A673 (cell line): ENCODE results near the gene PCIF1. TPM values are rescaled to one million over a fixed set of nuclear protein-coding genes. Genes with fewer than 3 reads are reported as not detected.

Source experiments
- BruUV-seq: library from RNA; stranded (reverse); fragments of 400-500 nt; replicated peaks from 2 replicates; lab custom pipeline; 2021; lab: Mats Ljungman, UMichigan
- CTCF ChIA-PET: fragments of 300-600 bp; sonication (Branson Sonifier 250); formaldehyde crosslinking; loops from one replicate; lab custom pipeline; 2022; ENCODE audit warnings: antibody characterized with exemption; lab: Charles Lee
- POLR2A ChIA-PET: fragments of 300-600 bp; sonication (Branson Sonifier 250); formaldehyde crosslinking; loops from one replicate; lab custom pipeline; 2022; ENCODE audit warnings: antibody characterized with exemption; ENCODE audit not compliant: low non-redundant PET; lab: Charles Lee
- DNase-seq: peaks from one replicate; pipeline ENCODE4 v3.0.0-alpha.2; 2015; ENCODE audit warnings: low spot score
- H3K27ac ChIP-seq: fragments of 200-600 bp; sonication (generic); 2 replicates; pipeline ENCODE4 v1.5.1; 2016; ENCODE audit warnings: mixed run types, low read depth, mild to moderate bottlenecking, mixed read lengths, antibody characterized with exemption, low read length; ENCODE audit not compliant: poor library complexity, severe bottlenecking
- H3K27me3 ChIP-seq: fragments of 200-600 bp; sonication (generic); replicated peaks from 2 replicates; pipeline ENCODE4 v1.6.1; 2017; ENCODE audit warnings: mixed run types, low read depth, mild to moderate bottlenecking, mixed read lengths, antibody characterized with exemption, low read length; ENCODE audit not compliant: insufficient read depth, poor library complexity
- H3K36me3 ChIP-seq: fragments of 200-600 bp; sonication (generic); 2 replicates; pipeline ENCODE4 v1.6.1; 2016; ENCODE audit warnings: mixed run types, mild to moderate bottlenecking, mixed read lengths, antibody characterized with exemption, low read length; ENCODE audit not compliant: insufficient read depth, poor library complexity, severe bottlenecking
- H3K4me1 ChIP-seq: fragments of 200-600 bp; sonication (generic); 2 replicates; pipeline ENCODE4 v1.6.1; 2017; ENCODE audit warnings: mixed run types, mild to moderate bottlenecking, mixed read lengths, antibody characterized with exemption, low read length; ENCODE audit not compliant: insufficient read depth, poor library complexity, severe bottlenecking
- H3K4me3 ChIP-seq: fragments of 200-600 bp; sonication (generic); 2 replicates; pipeline ENCODE4 v1.5.1; 2016; ENCODE audit warnings: low read depth, mixed run types, mild to moderate bottlenecking, mixed read lengths, low read length; ENCODE audit not compliant: poor library complexity, severe bottlenecking
- H3K9me3 ChIP-seq: fragments of 200-600 bp; sonication (generic); 2 replicates; pipeline ENCODE4 v1.6.1; 2016; ENCODE audit warnings: mixed run types, low read depth, mild to moderate bottlenecking, mixed read lengths, antibody characterized with exemption, low read length; ENCODE audit not compliant: poor library complexity, severe bottlenecking
- CTCF ChIP-seq: fragments of 300-800, 200-600 bp; sonication (generic); conservative IDR thresholded peaks from 2 replicates; pipeline ENCODE4 v1.5.1; 2017; ENCODE audit warnings: low read depth, mild to moderate bottlenecking, antibody characterized with exemption, low read length, moderate library complexity, mixed read lengths
- EZH2 ChIP-seq: fragments of 200-600 bp; sonication (generic); IDR thresholded peaks from 2 replicates; pipeline ENCODE4 v1.6.1; 2017; ENCODE audit warnings: borderline replicate concordance, low read depth, mild to moderate bottlenecking, mixed read lengths, antibody characterized with exemption, low read length; ENCODE audit not compliant: poor library complexity, severe bottlenecking
- intact Hi-C: fragments of 100-400 bp; cut with micrococcal nuclease; formaldehyde crosslinking; loops from one replicate; pipeline ENCODE4 v1.10.0; 2022; ENCODE audit not compliant: unreplicated experiment
- total RNA-seq: library from RNA; stranded (reverse); gene quantifications from 2 replicates; pipeline ENCODE4 v1.2.3, GENCODE V29; 2021

Gene PCIF1
- total RNA-seq, 1 experiment from 2014 or later, result 47.5 TPM

- intact Hi-C loops, result no loop called here
- no peak for DNase-seq
- no peaks in the 10 kb centered on the region for H3K4me1 ChIP-seq
- no TSS peak for BruUV-seq
- H3K4me3 ChIP-seq, result no peak overlapping the region
- CTCF ChIA-PET, result no interaction called here
- TF ChIP-seq CTCF, result no peak
- TF ChIP-seq EZH2, result no peak
- peaks cover 79% of the 10 kb centered on the region for H3K36me3 ChIP-seq
- no peaks in the 10 kb centered on the region for H3K27me3 ChIP-seq
- no peak overlapping the region for H3K27ac ChIP-seq
- POLR2A ChIA-PET, result no interaction called here
- no peaks in the 10 kb centered on the region for H3K9me3 ChIP-seq
These were observed 15.8 kb downstream of the PCIF1 start for GRCh38 chr20:45950330-45950646.

- intact Hi-C loops, result no loop called here
- no peaks in the 10 kb centered on the region for H3K27me3 ChIP-seq
- BruUV-seq, result no TSS peak
- H3K36me3 ChIP-seq, result peaks cover 78% of the 10 kb centered on the region
- H3K27ac ChIP-seq, result peak overlapping the region; percentile 42
- H3K9me3 ChIP-seq, result no peaks in the 10 kb centered on the region
- ChIA-PET CTCF (no interaction called here), POLR2A (interaction anchor here (0.7 kb wide), 1 partner anchor 139 kb away, joined by 3 read pairs; no protein-coding TSS in a partner anchor)
- no peaks in the 10 kb centered on the region for H3K4me1 ChIP-seq
- DNase-seq, result no peak
- no peak overlapping the region for H3K4me3 ChIP-seq
- no peak for TF ChIP-seq CTCF
- TF ChIP-seq EZH2, result no peak
These were observed 17.7 kb downstream of the PCIF1 start for GRCh38 chr20:45951925-45952834.

- TF ChIP-seq EZH2 (no peak), CTCF (no peak)
- POLR2A ChIA-PET, result interaction anchor here (0.7 to 0.9 kb wide), 2 partner anchors 28 to 140 kb away, joined by 3 to 7 read pairs; no protein-coding TSS in a partner anchor
- CTCF ChIA-PET, result no interaction called here
- Histone ChIP-seq H3K27ac (peak overlapping the region; percentile 42), H3K36me3 (peaks cover 78% of the 10 kb centered on the region), H3K4me1 (no peaks in the 10 kb centered on the region), H3K9me3 (no peaks in the 10 kb centered on the region), H3K4me3 (no peak overlapping the region), H3K27me3 (no peaks in the 10 kb centered on the region)
- BruUV-seq, result no TSS peak
- intact Hi-C loops, result no loop called here
- no peak for DNase-seq
These were observed 18.4 kb downstream of the PCIF1 start for GRCh38 chr20:45952861-45953260.
